ENCODE measurements around the gene IMPDH1.

IMPDH1 gene

GRCh38 chr7:128434413-128435326 is 24.9 kb upstream of the IMPDH1 start:
- DNase-seq (ENCODE audit: low read depth in 2 of 2), result no peak

- DNase-seq (ENCODE audit: low read depth in 2 of 2), result no peak
These were observed 22.0 kb upstream of the IMPDH1 start for GRCh38 chr7:128431754-128432153.

GRCh38 chr7:128431221-128431620 is 21.4 kb upstream of the IMPDH1 start:
- no peak for DNase-seq (ENCODE audit: low read depth in 2 of 2)

- DNase-seq (ENCODE audit: low read depth in 2 of 2), result no peak
These were observed 20.4 kb upstream of the IMPDH1 start for GRCh38 chr7:128430207-128430606.

GRCh38 chr7:128427289-128427891 is 17.6 kb upstream of the IMPDH1 start:
- peak in 1 of 2 donors; percentile 34 for DNase-seq (ENCODE audit: low read depth in 2 of 2)

- DNase-seq (ENCODE audit: low read depth in 2 of 2), result peak; percentile 75 to 76
These were observed 16.1 kb upstream of the IMPDH1 start for GRCh38 chr7:128425850-128426249.

- no peak for DNase-seq (ENCODE audit: low read depth in 2 of 2)
These were observed 15.0 kb upstream of the IMPDH1 start for GRCh38 chr7:128424686-128425275.

GRCh38 chr7:128422842-128423241 is 13.1 kb upstream of the IMPDH1 start:
- DNase-seq (ENCODE audit: low read depth in 2 of 2), result no peak

- no peak for DNase-seq (ENCODE audit: low read depth in 2 of 2)
These were observed 12.3 kb upstream of the IMPDH1 start for GRCh38 chr7:128422037-128422436.

- DNase-seq (ENCODE audit: low read depth in 2 of 2), result no peak
These were observed 11.6 kb upstream of the IMPDH1 start for GRCh38 chr7:128421384-128421783.

GRCh38 chr7:128420773-128421172 is 11.0 kb upstream of the IMPDH1 start:
- no peak for DNase-seq (ENCODE audit: low read depth in 2 of 2)

- no peak for DNase-seq (ENCODE audit: low read depth in 2 of 2)
These were observed 9.5 kb upstream of the IMPDH1 start for GRCh38 chr7:128419257-128419656.

- no peak for DNase-seq (ENCODE audit: low read depth in 2 of 2)
These were observed 7.3 kb upstream of the IMPDH1 start for GRCh38 chr7:128417071-128417470.

GRCh38 chr7:128415217-128415785 is 5.5 kb upstream of the IMPDH1 start:
- no peak for DNase-seq (ENCODE audit: low read depth in 2 of 2)

GRCh38 chr7:128410451-128410753 is 620 bp upstream of the IMPDH1 start:
- no peak for DNase-seq (ENCODE audit: low read depth in 2 of 2)

GRCh38 chr7:128408709-128409595 is 830 bp downstream of the IMPDH1 start:
- no peak for DNase-seq (ENCODE audit: low read depth in 2 of 2)

GRCh38 chr7:128407751-128408708 is 1.8 kb downstream of the IMPDH1 start:
- DNase-seq (ENCODE audit: low read depth in 2 of 2), result no peak

GRCh38 chr7:128407233-128407589 is 2.6 kb downstream of the IMPDH1 start:
- no peak for DNase-seq (ENCODE audit: low read depth in 2 of 2)

GRCh38 chr7:128406314-128407232 is 3.2 kb downstream of the IMPDH1 start:
- no peak for DNase-seq (ENCODE audit: low read depth in 2 of 2)
